ENCODE results near the gene STRAP. TPM values are rescaled to one million over a fixed set of nuclear protein-coding genes. Genes with fewer than 3 reads are reported as not detected.
"Not testable (repeated sequence)": the region's sequence is repeated elsewhere in the genome, so short reads cannot be mapped to it uniquely, and the experiment has no call there.

The STRAP gene
- polyA plus RNA-seq, 2 donors = 65.5 to 80.7 TPM

DNA sequence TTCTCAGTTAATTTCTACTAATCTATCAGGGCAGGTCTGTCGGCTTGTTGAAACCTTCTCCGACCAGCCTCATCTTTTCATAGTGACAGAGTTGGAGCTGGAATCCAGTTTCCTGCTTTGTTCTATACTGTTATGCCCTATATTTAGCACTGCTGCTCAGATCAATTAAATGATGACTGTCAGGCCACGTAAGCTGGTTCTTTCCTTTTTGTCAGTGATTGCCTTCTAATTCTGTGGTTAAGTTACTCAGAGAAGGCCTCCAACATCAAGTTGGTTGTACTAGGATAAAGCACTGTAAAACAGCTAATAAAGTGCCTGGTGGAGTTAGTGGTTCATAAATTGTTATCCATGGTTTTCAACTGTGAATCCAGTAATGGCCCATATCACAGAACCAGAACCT lies 51.6 kb downstream of the STRAP start:
- Histone ChIP-seq H3K27me3 (ENCODE audit: control insufficient read depth in 1 of 2, insufficient read depth in 2 of 2, low read length in 2 of 2) (no peaks in the 10 kb centered on the region), H3K4me3 (ENCODE audit: low read depth in 1 of 2, low read length in 2 of 2) (no peak overlapping the region), H3K36me3 (ENCODE audit: control insufficient read depth in 2 of 2, insufficient read depth in 2 of 2, low read length in 1 of 2) (no peaks in the 10 kb centered on the region), H3K9me3 (ENCODE audit: control insufficient read depth in 2 of 2, insufficient read depth in 1 of 2, low read depth in 1 of 2, low read length in 1 of 2) (peaks cover 0 to 4% of the 10 kb centered on the region in 2 donors), H3K4me1 (ENCODE audit: control insufficient read depth in 2 of 2, insufficient read depth in 2 of 2, low read length in 1 of 2) (no peaks in the 10 kb centered on the region), H3K27ac (ENCODE audit: low read depth in 2 of 2, low read length in 1 of 2) (no peak overlapping the region)
- WGBS, 2 donors = 83 to 87% methylated on average over 3 of the region's 3 CpGs

DNA sequence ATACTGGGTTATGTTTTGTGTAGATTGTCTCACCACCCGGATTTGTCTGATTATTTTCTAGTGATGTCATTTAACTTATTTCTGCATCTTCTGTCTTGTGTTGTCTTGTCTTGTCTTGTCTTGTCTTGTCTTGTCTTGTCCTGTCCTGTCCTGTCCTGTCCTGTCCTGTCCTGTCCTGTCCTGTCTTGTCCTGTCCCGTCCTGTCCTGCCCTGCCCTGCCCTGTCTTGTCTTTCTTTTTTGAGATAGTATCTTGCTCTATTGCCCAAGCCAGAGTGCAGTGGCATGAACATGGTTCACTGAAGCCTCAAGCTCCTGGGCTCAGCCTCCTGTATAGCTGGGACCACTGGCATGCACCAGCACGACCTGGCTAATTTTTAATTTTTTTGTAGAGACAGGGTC lies 54.6 kb downstream of the STRAP start:
- H3K4me1 ChIP-seq (ENCODE audit: control insufficient read depth in 2 of 2, insufficient read depth in 2 of 2, low read length in 1 of 2) = no peaks in the 10 kb centered on the region
- H3K27me3 ChIP-seq (ENCODE audit: control insufficient read depth in 1 of 2, insufficient read depth in 2 of 2, low read length in 2 of 2) = no peaks in the 10 kb centered on the region
- no peaks in the 10 kb centered on the region for H3K36me3 ChIP-seq (ENCODE audit: control insufficient read depth in 2 of 2, insufficient read depth in 2 of 2, low read length in 1 of 2)
- no peak overlapping the region for H3K27ac ChIP-seq (ENCODE audit: low read depth in 2 of 2, low read length in 1 of 2)
- 89% methylated on average over 3 of the region's 3 CpGs for WGBS, 2 donors
- H3K4me3 ChIP-seq (ENCODE audit: low read depth in 1 of 2, low read length in 2 of 2) = no peak overlapping the region
- peaks cover 0 to 8% of the 10 kb centered on the region in 2 donors for H3K9me3 ChIP-seq (ENCODE audit: control insufficient read depth in 2 of 2, insufficient read depth in 1 of 2, low read depth in 1 of 2, low read length in 1 of 2)

DNA sequence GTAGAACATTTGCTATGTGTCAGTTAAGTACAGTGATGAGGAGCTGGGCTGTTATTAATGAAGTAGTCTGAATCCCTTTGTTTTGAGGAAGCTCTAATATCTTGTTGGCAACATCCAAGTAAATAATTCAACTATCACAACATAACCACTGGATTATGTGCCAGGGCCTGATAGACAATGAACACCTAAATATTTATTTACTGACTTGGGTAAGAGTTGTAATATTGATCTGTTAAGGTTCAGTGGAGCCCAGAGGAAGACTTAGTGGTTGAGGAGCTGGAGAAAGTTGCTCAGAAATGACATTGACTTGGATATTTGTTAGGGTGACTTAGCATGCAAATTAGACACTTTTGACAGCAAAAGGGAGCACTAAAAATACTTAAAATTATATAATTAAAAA lies 55.7 kb downstream of the STRAP start:
- H3K27ac ChIP-seq (ENCODE audit: low read depth in 2 of 2, low read length in 1 of 2) = no peak overlapping the region
- no peaks in the 10 kb centered on the region for H3K36me3 ChIP-seq (ENCODE audit: control insufficient read depth in 2 of 2, insufficient read depth in 2 of 2, low read length in 1 of 2)
- H3K4me1 ChIP-seq (ENCODE audit: control insufficient read depth in 2 of 2, insufficient read depth in 2 of 2, low read length in 1 of 2) = no peaks in the 10 kb centered on the region
- no peaks in the 10 kb centered on the region for H3K27me3 ChIP-seq (ENCODE audit: control insufficient read depth in 1 of 2, insufficient read depth in 2 of 2, low read length in 2 of 2)
- H3K9me3 ChIP-seq (ENCODE audit: control insufficient read depth in 2 of 2, insufficient read depth in 1 of 2, low read depth in 1 of 2, low read length in 1 of 2) = peaks cover 0 to 8% of the 10 kb centered on the region in 2 donors
- no peak overlapping the region for H3K4me3 ChIP-seq (ENCODE audit: low read depth in 1 of 2, low read length in 2 of 2)

DNA sequence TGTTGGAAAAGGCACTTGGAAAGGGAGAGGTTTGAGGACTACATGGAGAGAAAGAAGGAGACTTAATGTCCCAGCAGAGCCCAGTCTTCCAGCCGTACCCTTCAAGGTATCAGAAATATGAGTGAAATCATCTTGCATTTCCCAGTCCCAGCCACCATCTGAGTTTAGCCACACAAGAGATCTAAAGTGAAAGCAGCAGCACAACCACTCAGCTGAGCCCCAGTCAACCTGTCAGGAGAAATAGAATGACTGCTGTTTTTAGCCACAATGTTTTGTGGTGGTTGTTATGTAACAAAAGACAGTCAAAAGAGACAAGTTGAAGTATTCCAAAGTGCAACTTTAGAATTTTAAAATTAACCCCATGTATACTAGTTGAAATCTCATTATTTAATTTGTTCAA lies 56.9 kb downstream of the STRAP start:
- Histone ChIP-seq H3K36me3 (ENCODE audit: control insufficient read depth in 2 of 2, insufficient read depth in 2 of 2, low read length in 1 of 2) (no peaks in the 10 kb centered on the region), H3K9me3 (ENCODE audit: control insufficient read depth in 2 of 2, insufficient read depth in 1 of 2, low read depth in 1 of 2, low read length in 1 of 2) (peaks cover 0 to 8% of the 10 kb centered on the region in 2 donors), H3K4me3 (ENCODE audit: low read depth in 1 of 2, low read length in 2 of 2) (no peak overlapping the region), H3K27me3 (ENCODE audit: control insufficient read depth in 1 of 2, insufficient read depth in 2 of 2, low read length in 2 of 2) (no peaks in the 10 kb centered on the region), H3K27ac (ENCODE audit: low read depth in 2 of 2, low read length in 1 of 2) (no peak overlapping the region), H3K4me1 (ENCODE audit: control insufficient read depth in 2 of 2, insufficient read depth in 2 of 2, low read length in 1 of 2) (no peaks in the 10 kb centered on the region)
- 92 to 100% methylated on average over 1 of the region's 1 CpG for WGBS, 2 donors

DNA sequence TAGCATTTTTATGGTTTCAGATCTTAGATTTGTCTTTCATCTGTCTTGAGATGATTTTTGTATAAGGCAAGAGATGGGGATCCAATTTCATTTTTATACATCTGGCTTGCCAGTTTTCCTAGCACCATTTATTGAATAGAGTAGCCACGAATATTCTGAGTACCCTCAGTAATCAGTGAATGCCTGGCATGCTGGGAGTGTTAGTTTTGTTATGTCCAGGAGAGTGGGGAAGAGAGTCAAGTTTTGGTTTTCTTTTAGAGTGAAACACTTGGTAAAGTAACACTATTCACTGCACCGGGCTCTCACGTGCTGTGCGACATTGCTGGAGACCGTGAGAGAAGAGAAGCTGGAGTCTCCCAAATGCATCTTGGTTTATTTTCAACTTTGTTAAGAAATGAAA lies 60.3 kb downstream of the STRAP start:
- no peaks in the 10 kb centered on the region for H3K36me3 ChIP-seq (ENCODE audit: control insufficient read depth in 2 of 2, insufficient read depth in 2 of 2, low read length in 1 of 2)
- no peak overlapping the region for H3K27ac ChIP-seq (ENCODE audit: low read depth in 2 of 2, low read length in 1 of 2)
- WGBS, 2 donors = 93 to 94% methylated on average over 5 of the region's 5 CpGs
- H3K9me3 ChIP-seq (ENCODE audit: control insufficient read depth in 2 of 2, insufficient read depth in 1 of 2, low read depth in 1 of 2, low read length in 1 of 2) = peaks cover 0 to 4% of the 10 kb centered on the region in 2 donors
- H3K4me3 ChIP-seq (ENCODE audit: low read depth in 1 of 2, low read length in 2 of 2) = no peak overlapping the region
- H3K27me3 ChIP-seq (ENCODE audit: control insufficient read depth in 1 of 2, insufficient read depth in 2 of 2, low read length in 2 of 2) = no peaks in the 10 kb centered on the region
- no peaks in the 10 kb centered on the region for H3K4me1 ChIP-seq (ENCODE audit: control insufficient read depth in 2 of 2, insufficient read depth in 2 of 2, low read length in 1 of 2)

DNA sequence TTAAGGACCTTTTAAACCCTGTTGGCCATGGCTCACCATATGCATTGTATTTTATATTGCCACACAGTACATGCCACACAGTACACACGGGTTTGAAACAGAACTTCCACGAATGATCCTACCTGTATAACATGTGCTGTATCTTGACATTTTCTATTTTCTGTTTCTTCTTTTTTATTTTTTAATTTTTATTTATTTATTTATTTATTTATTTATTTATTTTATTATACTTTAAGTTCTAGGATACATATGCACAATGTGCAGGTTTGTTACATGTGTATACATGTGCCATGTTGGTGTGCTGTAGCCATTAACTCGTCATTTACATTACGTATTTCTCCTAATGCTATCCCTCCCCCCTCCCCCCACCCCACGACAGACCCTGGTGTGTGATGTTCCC lies 61.3 kb downstream of the STRAP start:
- not testable (repeated sequence) for H3K4me3 ChIP-seq (ENCODE audit: low read depth in 1 of 2, low read length in 2 of 2); H3K4me1 ChIP-seq (ENCODE audit: control insufficient read depth in 2 of 2, insufficient read depth in 2 of 2, low read length in 1 of 2); H3K27me3 ChIP-seq (ENCODE audit: control insufficient read depth in 1 of 2, insufficient read depth in 2 of 2, low read length in 2 of 2); H3K27ac ChIP-seq (ENCODE audit: low read depth in 2 of 2, low read length in 1 of 2); H3K36me3 ChIP-seq (ENCODE audit: control insufficient read depth in 2 of 2, insufficient read depth in 2 of 2, low read length in 1 of 2); H3K9me3 ChIP-seq (ENCODE audit: control insufficient read depth in 2 of 2, insufficient read depth in 1 of 2, low read depth in 1 of 2, low read length in 1 of 2)
- 97 to 98% methylated on average over 5 of the region's 5 CpGs for WGBS, 2 donors

DNA sequence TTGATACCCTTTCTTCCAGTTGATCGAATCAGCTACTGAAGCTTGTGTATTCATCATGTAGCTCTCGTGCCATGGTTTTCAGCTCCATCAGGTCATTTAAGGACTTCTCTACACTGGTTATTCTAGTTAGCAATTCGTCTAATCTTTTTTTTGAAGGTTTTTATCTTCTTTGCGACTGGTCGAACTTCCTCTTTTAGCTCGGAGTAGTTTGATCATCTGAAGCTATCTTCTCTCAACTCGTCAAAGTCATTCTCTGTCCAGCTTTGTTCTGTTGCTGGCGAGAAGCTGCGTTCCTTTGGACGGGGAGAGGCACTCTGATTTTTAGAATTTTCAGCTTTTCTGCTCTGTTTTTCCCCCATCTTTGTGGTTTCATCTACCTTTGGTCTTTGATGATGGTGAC lies 66.3 kb downstream of the STRAP start:
- H3K4me1 ChIP-seq (ENCODE audit: control insufficient read depth in 2 of 2, insufficient read depth in 2 of 2, low read length in 1 of 2); H3K27me3 ChIP-seq (ENCODE audit: control insufficient read depth in 1 of 2, insufficient read depth in 2 of 2, low read length in 2 of 2): not testable (repeated sequence)
- WGBS, 2 donors = 95 to 98% methylated on average over 10 of the region's 10 CpGs

More for the DNA sequence above, 66.3 kb downstream of the STRAP start:
- not testable (repeated sequence) for H3K36me3 ChIP-seq (ENCODE audit: control insufficient read depth in 2 of 2, insufficient read depth in 2 of 2, low read length in 1 of 2); H3K4me3 ChIP-seq (ENCODE audit: low read depth in 1 of 2, low read length in 2 of 2); H3K9me3 ChIP-seq (ENCODE audit: control insufficient read depth in 2 of 2, insufficient read depth in 1 of 2, low read depth in 1 of 2, low read length in 1 of 2); H3K27ac ChIP-seq (ENCODE audit: low read depth in 2 of 2, low read length in 1 of 2)

Other genes starting within 250 kb of the STRAP start
- 1 to 10 TPM; 6.7 to 7.9 TPM for gene EPS8, start 93.0 kb upstream of the STRAP start, polyA plus RNA-seq
- gene DERA, start 28.9 kb downstream of the STRAP start, polyA plus RNA-seq = 10 to 100 TPM; 30.7 to 37.2 TPM